ENCODE results near the gene DTNB.

DNA sequence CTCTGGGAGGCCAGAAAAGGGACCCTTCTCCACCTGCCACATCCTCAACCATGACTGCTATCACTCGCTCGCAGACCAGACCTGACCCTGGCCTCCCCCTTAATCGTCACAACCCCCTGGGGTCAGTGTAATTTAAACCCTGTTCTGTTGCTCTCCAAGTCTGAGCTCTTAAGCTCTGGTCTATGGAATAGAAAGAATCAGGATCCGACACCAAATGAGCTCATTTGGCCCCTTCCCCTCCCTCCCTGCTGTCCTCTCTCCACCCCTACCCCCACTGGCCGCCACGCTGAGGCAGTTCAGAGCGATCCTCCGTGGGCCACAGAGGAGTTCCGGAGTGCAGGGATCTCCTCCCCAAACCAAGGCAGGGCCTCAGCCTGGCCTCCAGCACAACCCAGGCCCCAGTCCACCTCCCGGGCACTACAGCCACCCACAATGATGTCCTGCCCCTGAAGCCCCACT, 337.0 kb downstream of the DTNB start:
- no peak for TF ChIP-seq GABPA (IDR thresholded peaks at IDR 0.05; ENCODE audit: low read depth)
- no peak for TF ChIP-seq POLR2AphosphoS5 (IDR thresholded peaks at IDR 0.05; ENCODE audit: low read depth, low read length)
- TF ChIP-seq CHD2 (IDR thresholded peaks at IDR 0.05; ENCODE audit: low read length, partially characterized antibody) = no peak
- TF ChIP-seq, protein P1, sequence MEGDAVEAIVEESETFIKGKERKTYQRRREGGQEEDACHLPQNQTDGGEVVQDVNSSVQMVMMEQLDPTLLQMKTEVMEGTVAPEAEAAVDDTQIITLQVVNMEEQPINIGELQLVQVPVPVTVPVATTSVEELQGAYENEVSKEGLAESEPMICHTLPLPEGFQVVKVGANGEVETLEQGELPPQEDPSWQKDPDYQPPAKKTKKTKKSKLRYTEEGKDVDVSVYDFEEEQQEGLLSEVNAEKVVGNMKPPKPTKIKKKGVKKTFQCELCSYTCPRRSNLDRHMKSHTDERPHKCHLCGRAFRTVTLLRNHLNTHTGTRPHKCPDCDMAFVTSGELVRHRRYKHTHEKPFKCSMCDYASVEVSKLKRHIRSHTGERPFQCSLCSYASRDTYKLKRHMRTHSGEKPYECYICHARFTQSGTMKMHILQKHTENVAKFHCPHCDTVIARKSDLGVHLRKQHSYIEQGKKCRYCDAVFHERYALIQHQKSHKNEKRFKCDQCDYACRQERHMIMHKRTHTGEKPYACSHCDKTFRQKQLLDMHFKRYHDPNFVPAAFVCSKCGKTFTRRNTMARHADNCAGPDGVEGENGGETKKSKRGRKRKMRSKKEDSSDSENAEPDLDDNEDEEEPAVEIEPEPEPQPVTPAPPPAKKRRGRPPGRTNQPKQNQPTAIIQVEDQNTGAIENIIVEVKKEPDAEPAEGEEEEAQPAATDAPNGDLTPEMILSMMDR (IDR thresholded peaks at IDR 0.05) = no peak
- no peak for TF ChIP-seq GATA2 (CRISPR knock-in tag; IDR thresholded peaks at IDR 0.05)

Measured in SK-N-SH (cell line).